HG02970 (cell line): Measurements from ENCODE around the gene NDST4.

ENCODE experiments used
- ATAC-seq: cut with Tn5 transposase; IDR thresholded peaks from one replicate; pipeline ENCODE4 v1.9.1; 2021; ENCODE audit warnings: mild to moderate bottlenecking, moderate library complexity, moderate number of reproducible peaks; ENCODE audit not compliant: unreplicated experiment, low FRiP score

NDST4 gene

GRCh38 chr4:114811564-114812301 is 301.7 kb downstream of the NDST4 start:
- ATAC-seq: no peak

GRCh38 chr4:114807759-114808404 is 305.5 kb downstream of the NDST4 start:
- peak; percentile 99 for ATAC-seq

- ATAC-seq: no peak
These were observed 306.1 kb downstream of the NDST4 start for GRCh38 chr4:114807357-114807756.

- ATAC-seq: no peak
These were observed 321.4 kb downstream of the NDST4 start for GRCh38 chr4:114791976-114792375.

- ATAC-seq: no peak
These were observed 327.9 kb downstream of the NDST4 start for GRCh38 chr4:114785570-114785969.

- ATAC-seq: no peak
These were observed 330.2 kb downstream of the NDST4 start for GRCh38 chr4:114783215-114783595.

GRCh38 chr4:114782415-114783214 is 330.8 kb downstream of the NDST4 start:
- no peak for ATAC-seq

GRCh38 chr4:114780205-114780604 is 333.2 kb downstream of the NDST4 start:
- no peak for ATAC-seq
